Lung microvascular endothelial cell (primary cell): ENCODE results near the gene MRPL37. TPM values are rescaled to one million over a fixed set of nuclear protein-coding genes. Genes with fewer than 3 reads are reported as not detected.
"Not testable (repeated sequence)": the region's sequence is repeated elsewhere in the genome, so short reads cannot be mapped to it uniquely, and the experiment has no call there.

Experiments used
- DNase-seq, 2 donors: peaks; one replicate each; pipeline versions ENCODE4 v3.0.0 to v3.0.0-alpha.2; 2010; ENCODE audit warnings: low read depth in 2 of 2
- total RNA-seq: library from RNA; depleted of rRNA; stranded (reverse); fragments of >200 nt; gene quantifications from 2 replicates; pipeline ENCODE4 v1.2.1, GENCODE V29; 2014

MRPL37 gene
- total RNA-seq, 1 donor from 2014 or later = 35.5 TPM

DNA sequence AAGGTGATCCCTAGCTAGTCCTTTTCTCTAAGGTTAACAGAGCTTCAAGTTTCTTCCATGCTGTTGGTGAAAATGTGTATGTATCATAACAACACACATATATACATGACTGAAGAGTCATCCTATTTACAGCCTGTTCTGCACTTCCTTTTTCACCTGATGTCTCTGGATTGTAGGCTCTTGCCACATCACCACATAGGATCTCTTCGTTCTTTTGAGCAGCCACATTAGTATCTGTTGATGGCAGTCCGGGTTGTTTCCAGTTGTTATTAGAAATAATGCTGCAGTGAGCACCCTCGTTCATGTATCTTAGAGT is 19.7 kb downstream of the MRPL37 start:
- DNase-seq = no peak

DNA sequence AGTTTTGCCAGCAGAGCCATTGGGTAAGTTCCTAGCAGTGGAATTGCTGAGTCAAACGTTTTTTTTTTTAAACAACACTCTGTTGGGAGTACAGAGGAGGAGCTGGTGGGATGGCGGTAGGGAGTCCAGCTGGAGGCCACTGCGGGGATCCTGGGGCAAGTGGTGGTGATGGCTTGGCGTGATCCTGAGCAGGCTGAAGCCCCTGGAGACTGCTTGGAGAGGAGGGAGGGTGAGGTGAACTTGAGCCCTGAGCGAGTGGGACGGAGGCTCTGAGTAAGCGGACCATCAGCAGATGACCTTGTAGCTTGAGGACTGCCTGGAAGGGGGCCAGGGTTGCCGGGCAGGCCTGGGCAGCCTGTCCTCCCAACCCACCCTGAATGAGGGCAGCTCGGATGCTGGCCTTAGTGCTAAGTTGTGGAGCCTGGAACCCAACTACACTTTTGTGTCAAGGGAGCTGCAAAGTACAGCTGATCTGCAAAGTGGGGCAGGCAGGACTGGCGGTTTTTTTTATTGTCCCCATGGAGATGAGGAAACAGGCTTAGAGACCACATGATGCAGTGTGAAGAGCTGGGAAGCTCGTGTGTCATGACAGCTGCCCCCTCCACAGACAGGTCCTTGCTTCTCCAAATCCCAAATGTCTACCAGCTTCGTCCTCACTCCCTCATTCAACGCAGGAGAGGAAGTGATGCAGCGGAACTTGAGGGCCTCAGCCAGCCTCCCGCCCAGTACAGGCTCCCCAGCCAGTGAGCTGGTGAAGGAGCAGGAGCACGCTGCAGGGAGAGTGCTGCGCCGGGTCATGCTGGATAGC is 20.2 kb downstream of the MRPL37 start:
- DNase-seq = peak; percentile 21 to 54

- no peak for DNase-seq
Measured at GRCh38 chr1:54221113-54221834, 21.3 kb downstream of the MRPL37 start.

- no peak for DNase-seq
Measured at GRCh38 chr1:54221867-54222484, 22.0 kb downstream of the MRPL37 start.

GRCh38 chr1:54222711-54223110 is 22.7 kb downstream of the MRPL37 start:
- no peak for DNase-seq

DNA sequence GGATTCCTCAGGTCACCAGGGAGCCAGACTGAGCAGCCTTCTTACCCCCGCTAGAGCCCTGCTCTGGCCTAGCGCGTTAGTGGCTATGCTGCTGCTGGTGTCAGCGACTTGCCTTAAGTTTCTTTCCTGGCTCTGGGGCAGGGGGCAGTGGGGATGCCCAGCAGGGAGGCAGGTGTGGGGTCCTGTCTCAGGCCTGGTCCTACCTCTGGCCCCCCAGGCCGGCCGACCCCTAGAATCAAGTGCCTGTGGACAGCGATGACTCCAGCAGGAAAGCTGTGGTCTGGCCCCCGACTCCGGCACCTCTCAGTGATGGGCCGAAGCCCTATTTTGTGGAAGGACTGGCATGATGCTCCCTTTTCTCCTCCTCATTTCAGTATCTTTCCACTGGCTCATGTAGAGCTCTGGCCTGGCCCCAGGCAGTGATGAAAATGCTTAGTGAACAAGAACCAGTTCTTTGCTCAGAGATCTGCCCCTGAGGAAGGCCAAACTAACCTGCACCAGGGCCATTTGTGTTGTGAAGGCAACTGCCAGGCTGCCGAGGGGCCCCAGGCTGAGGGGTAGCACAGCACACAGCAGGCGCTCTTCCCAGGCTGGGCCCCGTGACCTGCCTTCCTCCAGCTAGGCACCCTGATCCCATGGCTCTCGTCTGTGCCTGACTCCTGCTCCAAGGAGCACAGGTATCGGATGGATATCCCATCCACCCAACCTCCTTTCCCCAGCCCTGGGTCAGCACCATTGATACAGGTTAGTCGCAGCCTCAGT is 23.7 kb downstream of the MRPL37 start:
- DNase-seq = no peak

GRCh38 chr1:54224233-54224632 is 24.3 kb downstream of the MRPL37 start:
- no peak for DNase-seq

DNA sequence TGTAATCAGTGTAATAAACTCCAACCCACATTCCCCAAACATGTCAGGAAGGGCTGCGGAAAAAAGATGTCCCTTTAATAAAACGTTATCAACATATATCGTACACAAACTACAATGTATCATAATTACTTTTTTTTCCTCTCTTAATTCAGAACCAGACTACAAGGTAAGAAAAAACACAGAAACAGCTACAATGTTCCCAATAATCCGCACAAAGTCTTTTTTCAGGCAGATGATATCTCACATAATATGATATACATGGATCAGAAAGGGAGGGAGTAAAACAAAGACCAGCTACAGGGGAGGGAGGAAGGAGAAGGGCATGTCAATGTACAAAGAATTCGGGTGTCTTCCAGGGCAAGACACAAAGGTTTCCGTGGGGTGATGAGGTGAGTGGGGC is 25.4 kb downstream of the MRPL37 start:
- DNase-seq = no peak

DNA sequence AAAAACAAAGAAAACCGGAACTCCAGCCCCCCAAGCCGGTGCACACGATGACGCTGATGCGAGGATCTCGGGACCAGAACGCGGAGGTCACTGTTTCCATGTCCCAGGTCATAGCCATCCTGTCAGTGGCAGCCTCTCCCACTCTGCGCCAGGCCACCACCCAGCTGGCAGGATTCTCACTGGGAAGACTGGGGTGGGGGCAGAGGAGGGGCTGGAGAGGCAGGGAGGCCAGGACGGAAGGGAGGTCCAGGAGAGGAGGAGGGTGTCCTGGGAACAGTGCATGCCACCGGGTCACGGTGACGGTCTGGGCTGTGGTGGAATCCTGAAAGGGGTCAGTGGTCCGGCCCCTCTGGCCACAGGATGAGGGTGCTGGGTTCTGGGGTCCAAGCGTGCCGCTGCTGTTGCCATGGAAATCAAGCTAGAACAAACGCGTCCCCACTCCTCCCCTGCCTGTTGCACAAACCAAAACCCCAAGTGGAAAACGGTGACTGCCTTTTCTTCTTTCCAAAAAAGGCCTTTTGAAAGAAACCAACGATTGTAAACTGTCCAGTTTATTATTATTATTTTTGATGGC is 26.1 kb downstream of the MRPL37 start:
- DNase-seq = no peak

GRCh38 chr1:54227091-54227602 is 27.2 kb downstream of the MRPL37 start:
- peak in 1 of 2 donors; percentile 37 for DNase-seq

DNA sequence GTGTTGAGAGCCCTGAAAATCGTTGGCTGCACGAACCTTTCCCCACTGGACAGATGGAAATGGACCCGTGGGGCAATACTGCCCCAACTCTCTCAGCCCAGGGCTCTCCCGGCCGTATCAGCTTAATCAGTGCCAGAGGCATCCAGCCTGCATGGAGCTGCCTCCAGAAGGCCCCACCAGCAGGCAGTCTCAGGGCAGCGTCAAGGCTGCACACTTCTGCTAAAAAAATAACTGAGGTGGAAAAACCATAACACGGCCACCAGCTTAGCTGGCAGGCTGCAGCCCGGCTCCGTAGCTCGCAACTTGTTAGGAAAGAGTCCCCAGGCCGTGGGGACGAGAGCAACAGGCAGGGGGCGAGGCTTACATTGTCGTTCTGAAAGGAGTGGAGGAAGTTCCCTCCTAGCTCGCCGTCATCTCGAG is 27.9 kb downstream of the MRPL37 start:
- no peak for DNase-seq

GRCh38 chr1:54228638-54229079 is 28.7 kb downstream of the MRPL37 start:
- DNase-seq = no peak

DNA sequence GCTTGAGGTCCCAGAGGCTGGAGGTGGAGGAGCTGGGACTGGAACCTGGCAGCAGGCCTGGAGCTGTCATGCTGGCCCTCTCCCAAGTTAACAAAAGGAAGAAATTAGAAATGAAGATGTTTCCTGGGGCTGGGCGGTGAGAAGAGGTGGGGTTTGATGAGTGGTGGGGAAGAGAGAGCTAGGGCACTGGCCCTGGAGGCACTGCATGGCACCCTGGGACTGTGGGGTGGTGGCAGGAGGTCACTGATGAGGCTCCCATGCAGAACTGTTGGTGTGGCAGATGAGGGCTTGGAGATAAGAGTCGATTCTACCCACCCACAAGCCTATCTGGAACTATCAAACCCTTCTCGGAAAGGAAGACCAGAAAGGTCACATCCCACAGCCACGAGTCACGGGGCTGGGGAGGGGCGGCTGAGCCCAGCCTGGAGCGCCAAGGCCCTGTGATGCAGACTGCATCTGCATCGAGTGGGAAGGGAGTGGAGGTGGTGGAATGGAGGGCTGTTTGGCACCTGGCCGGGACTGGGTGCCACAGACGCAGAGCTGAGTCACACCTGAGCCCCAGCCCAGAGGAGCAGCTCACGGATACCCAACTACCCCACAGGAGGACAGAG is 29.4 kb downstream of the MRPL37 start:
- DNase-seq = no peak

- DNase-seq = no peak
Measured at GRCh38 chr1:54230507-54231339, 30.8 kb downstream of the MRPL37 start.

- DNase-seq = not testable (repeated sequence)
Measured at GRCh38 chr1:54233196-54233595, 33.2 kb downstream of the MRPL37 start.

- DNase-seq = no peak
Measured at GRCh38 chr1:54234284-54234683, 34.3 kb downstream of the MRPL37 start.

DNA sequence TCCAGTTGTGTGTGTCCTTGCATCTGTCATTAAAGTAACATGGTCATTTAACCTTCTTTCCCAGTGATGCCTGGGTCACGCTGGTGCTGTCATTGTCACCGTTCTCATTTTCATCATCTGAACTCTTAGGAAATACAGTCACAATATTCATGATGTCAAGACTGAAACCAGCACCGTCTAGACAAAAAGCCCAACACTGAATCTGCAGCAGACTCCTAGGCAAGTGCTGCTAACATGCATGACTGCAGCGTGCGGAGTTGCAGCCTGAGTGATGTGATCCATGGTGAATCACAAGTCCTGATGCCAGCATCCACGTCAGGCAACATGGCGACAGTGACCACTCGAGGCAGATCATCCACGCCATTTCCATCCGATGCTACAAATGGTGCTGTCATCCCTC is 37.6 kb downstream of the MRPL37 start:
- DNase-seq = no peak

DNA sequence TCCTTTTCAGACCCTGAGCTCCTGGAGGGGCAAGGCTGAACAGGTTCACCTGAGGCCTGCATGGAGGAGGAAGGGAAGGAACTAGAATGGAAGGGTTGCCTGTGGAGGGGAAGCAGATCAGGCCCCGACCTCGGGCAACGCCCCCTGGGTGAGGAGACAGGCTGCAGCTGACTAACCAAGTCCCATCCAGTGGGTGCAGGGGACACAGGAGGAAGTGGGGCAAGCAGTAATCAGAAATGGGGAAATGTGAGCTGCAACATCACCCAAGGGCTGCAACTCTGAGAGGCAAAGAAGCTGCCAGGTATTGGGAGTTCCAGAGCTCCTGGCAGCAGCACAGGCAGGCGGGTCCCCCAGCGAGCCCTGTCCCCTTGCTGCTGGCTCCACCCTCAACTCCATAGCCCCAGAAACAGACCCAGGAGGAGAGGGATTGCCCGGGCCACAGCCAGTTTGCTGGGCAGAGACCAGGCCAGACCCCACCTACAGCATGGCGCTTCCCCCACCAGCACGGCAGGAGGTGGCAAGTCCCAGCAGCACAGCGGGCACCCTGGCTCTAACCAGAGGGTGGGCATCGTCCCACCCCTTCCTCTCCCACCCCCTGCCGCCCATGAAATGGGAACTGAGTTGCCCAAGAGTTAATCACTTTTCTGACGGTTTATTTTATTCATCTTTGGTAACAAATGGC is 38.5 kb downstream of the MRPL37 start:
- DNase-seq = no peak

DNA sequence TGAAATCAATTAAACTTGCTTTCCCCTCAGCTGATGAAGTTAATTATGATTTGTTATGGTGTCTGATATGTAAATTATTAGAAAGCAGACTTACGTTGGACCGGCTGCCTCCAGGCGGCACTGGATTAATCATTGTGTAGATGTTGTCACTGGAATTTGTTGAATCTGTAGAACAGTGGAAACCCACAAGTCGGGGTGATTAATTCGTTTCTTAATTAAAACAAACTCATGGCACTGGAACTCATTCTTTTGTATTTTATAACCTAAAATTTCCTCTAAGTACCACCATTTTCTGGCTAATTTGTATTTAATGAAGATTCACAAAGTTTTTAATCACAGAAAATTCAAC is 39.0 kb downstream of the MRPL37 start:
- no peak for DNase-seq
